Lower lobe of right lung (tissue), 2 donors: ENCODE results near the gene MAD1L1. TPM values are rescaled to one million over a fixed set of nuclear protein-coding genes. Genes with fewer than 3 reads are reported as not detected.
A peak's percentile ranks its signal among the peaks of the same experiment; 100 is the strongest.

ENCODE experiments used
- ATAC-seq, 2 donors: fragments of 200-7000 bp; cut with Tn5 transposase; one replicate each; pipeline ENCODE4 v1.9.1; 2020 to 2022; ENCODE audit warnings: mild to moderate bottlenecking in 2 of 2, moderate library complexity in 2 of 2
- DNase-seq: peaks from one replicate; pipeline ENCODE4 v3.0.0-alpha.2; 2020
- H3K27ac ChIP-seq: fragments of 200-600 bp; one replicate; pipeline ENCODE4 v1.8.0; 2022
- H3K27me3 ChIP-seq: fragments of 200-600 bp; one replicate; pipeline ENCODE4 v1.8.0; 2022; ENCODE audit warnings: low read depth
- H3K36me3 ChIP-seq: fragments of 200-600 bp; one replicate; pipeline ENCODE4 v1.8.0; 2022; ENCODE audit warnings: mild to moderate bottlenecking
- H3K4me1 ChIP-seq: fragments of 200-600 bp; one replicate; pipeline ENCODE4 v1.8.0; 2022
- H3K4me3 ChIP-seq: fragments of 200-600 bp; one replicate; pipeline ENCODE4 v1.8.0; 2022; ENCODE audit warnings: mild to moderate bottlenecking
- H3K9me3 ChIP-seq: fragments of 200-600 bp; one replicate; pipeline ENCODE4 v1.8.0; 2022
- CTCF ChIP-seq: fragments of 200-600 bp; IDR thresholded peaks from one replicate; pipeline ENCODE4 v1.8.0; 2022; ENCODE audit warnings: antibody characterized with exemption, mild to moderate bottlenecking
- intact Hi-C: fragments of 100-400 bp; cut with DNase I; formaldehyde crosslinking; loops from one replicate; pipeline ENCODE4 v1.11.0; 2022
- total RNA-seq: library from RNA; stranded (reverse); fragmentation: NEBNext Ultra II Directional; extraction: Animal tissue kit (Norgen Biotek cat#: 25700); gene quantifications from one replicate; pipeline ENCODE4 v1.2.1, GENCODE V29; 2021
- donor health status: DM: no; HTN: yes; CAD: no; lungs with severe emphysema.

MAD1L1 gene
- total RNA-seq, 1 donor from 2014 or later, result 44.5 TPM

GRCh38 chr7:2193575-2194305 lies 39.0 kb downstream of the MAD1L1 start:
- ATAC-seq, result no peak
- Histone ChIP-seq H3K4me3 (no peak overlapping the region), H3K27me3 (no peaks in the 10 kb centered on the region), H3K9me3 (peaks cover 10% of the 10 kb centered on the region), H3K4me1 (no peaks in the 10 kb centered on the region), H3K36me3 (peaks cover 10% of the 10 kb centered on the region), H3K27ac (no peak overlapping the region)
- TF ChIP-seq CTCF, result no peak
- no peak for DNase-seq
- intact Hi-C loops, result no loop called here

- Histone ChIP-seq H3K4me1 (no peaks in the 10 kb centered on the region), H3K36me3 (peaks cover 8% of the 10 kb centered on the region), H3K27me3 (no peaks in the 10 kb centered on the region), H3K27ac (no peak overlapping the region), H3K9me3 (peaks cover 10% of the 10 kb centered on the region), H3K4me3 (no peak overlapping the region)
- no peak for DNase-seq
- TF ChIP-seq CTCF, result no peak
- ATAC-seq, result peak; percentile 65 to 87
- intact Hi-C loops, result no loop called here
These were observed 39.8 kb downstream of the MAD1L1 start for GRCh38 chr7:2192831-2193534.

- Histone ChIP-seq H3K27me3 (no peaks in the 10 kb centered on the region), H3K4me3 (no peak overlapping the region), H3K4me1 (no peaks in the 10 kb centered on the region), H3K36me3 (peaks cover 5% of the 10 kb centered on the region), H3K9me3 (peaks cover 10% of the 10 kb centered on the region), H3K27ac (no peak overlapping the region)
- intact Hi-C loops, result no loop called here
- no peak for ATAC-seq
- DNase-seq, result no peak
- TF ChIP-seq CTCF, result no peak
These were observed 41.7 kb downstream of the MAD1L1 start for GRCh38 chr7:2191016-2191415.

GRCh38 chr7:2190531-2190930 lies 42.2 kb downstream of the MAD1L1 start:
- Histone ChIP-seq H3K27me3 (no peaks in the 10 kb centered on the region), H3K9me3 (peaks cover 7% of the 10 kb centered on the region), H3K4me3 (no peak overlapping the region), H3K4me1 (no peaks in the 10 kb centered on the region), H3K27ac (no peak overlapping the region), H3K36me3 (peaks cover under 1% of the 10 kb centered on the region)
- TF ChIP-seq CTCF, result no peak
- ATAC-seq (no peak), DNase-seq (no peak)
- intact Hi-C loops, result no loop called here

GRCh38 chr7:2186166-2186565 lies 46.6 kb downstream of the MAD1L1 start:
- DNase-seq (no peak), ATAC-seq (no peak)
- intact Hi-C loops, result no loop called here
- no peak overlapping the region for H3K27ac ChIP-seq
- no peaks in the 10 kb centered on the region for H3K36me3 ChIP-seq
- TF ChIP-seq CTCF, result no peak
- H3K4me1 ChIP-seq, result no peaks in the 10 kb centered on the region
- no peaks in the 10 kb centered on the region for H3K27me3 ChIP-seq
- H3K4me3 ChIP-seq, result no peak overlapping the region
- no peaks in the 10 kb centered on the region for H3K9me3 ChIP-seq
